Activated T-helper 1 cell treated with Interleukin-2 at 50 U/mL for 16 hours (primary cell): ENCODE data around the gene ZHX3.

ENCODE experiments used
- DNase-seq: peaks from one replicate; pipeline ENCODE4 v3.0.0-alpha.2; 2020; ENCODE audit warnings: low read depth

Gene ZHX3

GRCh38 chr20:41171736-41172295, 145.7 kb downstream of the ZHX3 start:
- DNase-seq: no peak

DNA sequence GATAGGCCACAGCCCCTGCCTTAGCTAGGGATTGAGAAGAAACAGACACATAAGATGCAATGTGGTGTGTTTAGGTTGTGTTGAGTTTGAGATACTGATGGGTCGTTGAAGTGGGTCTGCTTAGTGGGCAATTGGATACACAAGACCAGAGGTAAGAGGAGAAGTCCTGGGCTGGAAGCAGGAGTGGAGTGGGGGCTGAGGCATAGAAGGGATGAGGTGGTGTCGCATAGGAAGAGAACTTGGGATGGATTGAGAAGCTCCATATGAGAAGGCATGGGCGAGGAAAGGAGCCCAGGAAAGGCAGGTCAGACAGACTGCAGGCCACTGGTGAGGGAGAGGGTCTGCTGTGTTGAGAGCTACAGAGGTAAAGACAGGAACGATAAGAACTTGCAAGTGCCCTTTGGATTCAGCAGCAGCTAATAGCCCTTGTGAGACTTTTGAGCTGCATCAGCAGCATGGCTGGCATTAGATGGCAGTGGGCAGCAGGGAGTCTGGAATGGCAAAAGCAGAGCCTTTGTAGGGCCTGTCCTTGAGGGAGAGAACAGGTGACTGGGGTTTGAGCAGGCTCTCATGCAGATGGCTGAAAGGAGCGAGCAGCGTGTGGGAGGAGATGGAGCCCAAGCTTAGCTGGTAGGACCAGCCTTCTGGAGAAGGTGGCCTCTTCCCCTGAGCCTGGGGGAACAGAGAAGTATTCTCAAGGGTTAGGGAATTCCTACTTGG, 147.0 kb downstream of the ZHX3 start:
- no peak for DNase-seq

DNA sequence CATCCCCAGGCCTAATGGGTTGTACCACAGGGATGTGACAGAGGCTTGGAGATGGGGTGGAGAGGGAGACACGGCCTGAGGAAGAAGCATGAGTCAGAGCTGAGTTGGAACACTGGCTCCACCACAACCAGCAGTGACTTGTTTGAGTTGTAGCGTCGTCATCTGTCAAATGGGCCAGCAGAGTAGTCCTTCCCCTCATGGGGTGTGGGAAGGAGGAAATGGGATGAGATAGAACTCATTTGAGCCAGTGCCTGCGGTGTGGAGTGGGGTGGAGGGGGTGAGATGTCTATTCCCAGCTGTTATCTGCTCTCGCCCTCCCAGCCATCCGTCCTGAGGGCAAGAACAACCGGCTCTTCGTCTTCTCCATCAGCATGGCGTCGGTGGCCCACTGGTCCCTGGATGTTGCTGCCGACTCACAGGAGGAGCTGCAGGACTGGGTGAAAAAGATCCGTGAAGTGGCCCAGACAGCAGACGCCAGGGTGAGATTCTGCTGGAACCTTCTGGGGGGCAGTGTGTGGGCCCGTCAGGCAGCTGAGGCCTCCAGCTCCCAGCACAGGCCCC, 147.7 kb downstream of the ZHX3 start:
- no peak for DNase-seq

- DNase-seq: no peak
These were observed 148.3 kb downstream of the ZHX3 start for GRCh38 chr20:41169162-41169690.

DNA sequence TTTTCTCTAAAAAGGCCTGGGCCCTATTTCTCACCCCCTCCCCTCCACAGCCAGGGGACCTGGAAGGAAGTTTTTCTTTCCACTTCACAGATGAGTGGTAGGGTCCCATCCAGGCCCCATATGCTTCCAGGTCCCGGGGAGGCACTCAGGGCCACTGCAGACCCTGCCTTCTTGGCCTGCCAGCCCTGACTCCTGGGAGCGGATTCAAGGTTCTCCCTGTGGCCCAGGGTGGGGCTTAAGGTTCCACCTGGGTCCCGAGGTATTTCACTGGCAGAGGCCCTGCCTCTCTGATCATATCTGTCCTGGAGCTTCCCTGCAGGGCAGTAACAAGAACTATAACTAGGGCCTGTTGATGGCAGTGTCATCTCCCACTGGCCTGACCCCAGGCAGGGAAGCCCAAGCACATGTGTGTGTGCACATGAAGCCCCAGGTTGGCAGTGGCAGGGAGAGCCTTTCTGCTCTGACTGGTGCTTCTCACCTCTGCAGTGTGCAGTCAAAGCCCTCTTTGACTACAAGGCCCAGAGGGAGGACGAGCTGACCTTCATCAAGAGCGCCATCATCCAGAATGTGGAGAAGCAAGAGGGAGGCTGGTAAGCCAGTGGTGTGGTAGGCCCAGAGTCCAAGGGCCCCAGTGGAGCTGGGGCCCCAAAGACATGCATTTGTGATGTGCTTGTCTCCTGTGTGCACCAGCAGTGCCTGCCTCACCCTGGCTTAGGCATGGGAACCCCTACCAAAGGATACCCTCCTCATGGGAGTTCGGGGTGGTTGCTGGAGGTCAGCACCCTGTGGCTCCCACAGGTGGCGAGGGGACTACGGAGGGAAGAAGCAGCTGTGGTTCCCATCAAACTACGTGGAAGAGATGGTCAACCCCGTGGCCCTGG, 149.0 kb downstream of the ZHX3 start:
- DNase-seq: no peak

DNA sequence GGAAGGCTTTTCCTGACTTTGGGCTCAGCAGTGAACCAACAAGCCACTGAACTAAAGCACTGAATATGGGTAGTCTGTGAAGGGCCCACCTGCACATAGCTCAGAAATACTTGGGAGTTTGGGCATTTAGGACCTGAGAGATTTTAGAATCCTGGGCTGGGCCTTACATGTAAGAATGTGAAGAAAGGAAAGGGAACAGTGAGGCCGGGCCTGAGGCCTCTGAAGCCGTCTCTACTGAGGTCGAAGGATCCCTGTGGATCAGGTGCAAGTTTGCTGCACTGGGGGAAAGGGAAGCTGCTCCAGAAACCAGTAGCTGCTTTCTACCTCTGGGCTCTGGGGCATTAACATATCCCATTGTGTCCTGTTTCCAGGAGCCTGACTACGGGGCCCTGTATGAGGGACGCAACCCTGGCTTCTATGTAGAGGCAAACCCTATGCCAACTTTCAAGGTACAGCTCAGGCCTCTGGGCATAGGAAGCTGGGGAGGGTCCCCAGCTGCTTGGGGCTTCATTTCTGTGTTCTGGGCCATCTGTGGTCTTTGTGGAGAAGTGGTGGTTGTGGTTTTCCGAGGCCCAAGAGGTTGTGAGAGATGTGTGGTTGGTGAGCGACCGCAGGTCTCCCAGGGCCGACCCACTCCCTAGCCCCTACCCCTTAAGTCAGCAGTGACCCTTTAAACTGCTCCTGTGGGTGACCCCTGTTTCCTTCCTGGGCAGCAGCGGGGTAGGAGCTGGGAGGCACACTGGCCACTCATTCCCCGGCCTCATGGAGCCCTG, 149.9 kb downstream of the ZHX3 start:
- no peak for DNase-seq

- DNase-seq: no peak
These were observed 150.4 kb downstream of the ZHX3 start for GRCh38 chr20:41167118-41167470.

GRCh38 chr20:41166201-41167117, 151.1 kb downstream of the ZHX3 start:
- DNase-seq: no peak

DNA sequence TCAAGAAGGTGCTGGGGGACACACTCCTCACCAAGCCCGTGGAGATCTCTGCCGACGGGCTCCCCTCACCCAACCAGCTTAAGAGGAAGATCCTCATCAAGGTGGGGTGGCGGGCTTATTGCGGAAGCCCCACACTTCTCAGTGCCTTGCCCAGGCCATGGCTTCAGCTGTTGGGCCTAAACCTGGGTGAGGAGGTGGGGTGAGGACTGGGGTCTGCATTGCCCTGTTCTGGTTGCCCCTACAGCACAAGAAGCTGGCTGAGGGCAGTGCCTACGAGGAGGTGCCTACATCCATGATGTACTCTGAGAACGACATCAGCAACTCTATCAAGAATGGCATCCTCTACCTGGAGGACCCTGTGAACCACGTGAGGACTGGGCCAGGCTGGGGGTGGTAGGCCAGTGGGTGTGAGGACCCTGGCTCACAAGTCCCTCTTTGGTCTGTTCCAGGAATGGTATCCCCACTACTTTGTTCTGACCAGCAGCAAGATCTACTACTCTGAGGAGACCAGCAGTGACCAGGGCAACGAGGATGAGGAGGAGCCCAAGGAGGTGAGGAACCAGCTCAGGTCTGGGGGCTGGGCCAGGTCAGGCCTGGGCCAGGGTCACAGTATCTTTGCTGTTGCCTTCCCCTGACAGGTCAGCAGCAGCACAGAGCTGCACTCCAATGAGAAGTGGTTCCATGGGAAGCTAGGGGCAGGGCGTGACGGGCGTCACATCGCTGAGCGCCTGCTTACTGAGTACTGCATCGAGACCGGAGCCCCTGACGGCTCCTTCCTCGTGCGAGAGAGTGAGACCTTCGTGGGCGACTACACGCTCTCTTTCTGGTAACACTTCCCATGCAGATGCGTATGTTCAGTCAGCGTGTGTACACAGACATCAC, 152.3 kb downstream of the ZHX3 start:
- no peak for DNase-seq

- DNase-seq: no peak
These were observed 153.7 kb downstream of the ZHX3 start for GRCh38 chr20:41163821-41164220.

GRCh38 chr20:41162396-41162795, 155.1 kb downstream of the ZHX3 start:
- DNase-seq: no peak

DNA sequence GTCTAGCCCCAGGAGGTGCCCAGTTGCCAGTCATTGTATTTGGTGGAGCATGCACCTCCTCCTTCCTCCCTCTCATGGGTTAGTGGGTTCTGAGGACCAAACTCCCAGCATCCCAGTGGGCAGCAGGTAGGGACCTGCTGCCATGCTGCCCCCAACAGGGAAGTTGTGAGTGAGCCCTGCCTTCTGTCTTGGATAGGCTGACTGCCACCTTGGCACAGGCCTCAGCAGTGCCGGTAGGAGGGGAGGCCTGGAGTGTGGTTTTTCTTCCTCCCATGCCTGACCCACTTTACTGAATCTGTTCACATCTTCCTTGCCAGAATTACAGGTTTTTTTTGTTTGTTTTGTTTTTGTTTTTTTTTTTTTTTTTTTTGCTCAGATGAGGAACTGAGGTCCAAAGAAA, 155.6 kb downstream of the ZHX3 start:
- no peak for DNase-seq

- no peak for DNase-seq
These were observed 156.8 kb downstream of the ZHX3 start for GRCh38 chr20:41160686-41161085.

DNA sequence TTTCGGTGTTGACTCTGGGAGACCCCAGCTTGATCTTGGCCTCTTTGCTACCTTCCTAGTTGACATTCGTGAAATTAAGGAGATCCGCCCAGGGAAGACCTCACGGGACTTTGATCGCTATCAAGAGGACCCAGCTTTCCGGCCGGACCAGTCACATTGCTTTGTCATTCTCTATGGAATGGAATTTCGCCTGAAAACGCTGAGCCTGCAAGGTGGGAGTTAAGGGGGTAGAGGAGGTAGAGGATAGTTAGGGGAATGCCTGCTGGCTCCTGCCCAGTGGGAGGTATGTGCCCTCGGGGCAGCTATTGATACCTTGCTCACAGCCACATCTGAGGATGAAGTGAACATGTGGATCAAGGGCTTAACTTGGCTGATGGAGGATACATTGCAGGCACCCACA, 158.0 kb downstream of the ZHX3 start:
- DNase-seq: no peak

DNA sequence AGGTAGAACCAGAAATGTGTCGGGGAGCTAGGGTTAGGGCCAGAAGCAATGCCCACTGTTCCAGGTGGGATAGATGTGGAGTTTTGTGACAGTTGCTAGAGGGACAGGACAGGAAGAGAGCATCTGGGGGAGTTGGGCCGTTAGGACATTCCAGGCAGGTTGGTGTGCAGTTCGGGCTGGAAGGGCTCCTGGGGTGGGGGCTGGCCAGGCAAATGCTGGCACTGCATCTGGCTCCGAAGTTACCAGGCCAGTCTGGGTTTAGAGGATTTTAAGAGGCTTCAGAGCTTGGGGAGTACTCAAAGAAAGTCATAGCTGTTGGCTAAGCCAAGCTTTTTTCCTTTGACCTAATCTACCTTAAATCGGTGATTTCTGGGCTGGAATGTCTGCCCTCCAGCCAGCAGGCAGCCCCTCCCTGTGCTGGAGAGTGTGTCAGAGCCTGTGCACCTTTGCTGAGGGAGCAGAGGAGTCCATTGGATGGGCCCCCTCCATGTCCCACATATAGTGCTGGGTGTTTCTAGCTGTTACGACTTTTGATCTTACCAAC, 159.4 kb downstream of the ZHX3 start:
- no peak for DNase-seq

- no peak for DNase-seq
These were observed 162.3 kb downstream of the ZHX3 start for GRCh38 chr20:41155261-41155660.

DNA sequence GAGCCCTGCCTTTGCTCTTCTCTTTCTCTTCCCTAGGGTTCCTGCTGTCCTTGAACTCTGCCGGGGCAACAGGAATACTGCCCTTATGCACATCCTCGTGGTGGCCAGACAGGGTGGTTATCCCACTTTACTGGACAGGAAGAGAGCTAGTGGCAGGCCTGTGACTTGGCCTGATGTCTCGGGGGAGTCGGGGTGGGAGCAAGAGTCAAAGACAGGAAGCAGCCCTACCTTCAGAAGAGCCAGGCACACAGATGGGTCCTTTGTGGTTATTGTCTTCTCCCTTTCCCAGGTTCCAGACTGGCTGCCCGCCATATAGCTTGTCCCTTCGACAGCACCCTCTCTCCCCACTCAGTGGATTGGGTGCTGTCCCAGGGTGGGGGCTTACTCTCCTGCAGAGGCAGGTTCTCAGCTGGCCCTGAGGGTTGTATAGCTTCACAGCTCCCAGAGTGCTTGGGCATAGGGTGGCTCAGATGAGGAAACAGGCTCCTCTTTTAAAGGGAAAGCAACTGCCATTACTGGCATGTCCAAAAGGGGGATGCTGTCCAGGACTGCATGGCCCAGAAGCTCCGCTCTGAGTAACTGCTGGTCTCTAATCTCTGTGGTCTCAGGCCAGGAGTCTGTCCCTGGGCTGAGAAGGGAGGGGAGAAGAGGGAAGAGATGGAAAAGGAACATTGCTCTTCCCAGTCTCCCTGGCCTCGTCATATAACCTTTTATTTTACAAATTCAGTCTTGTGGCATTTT, 162.9 kb downstream of the ZHX3 start:
- DNase-seq: no peak

DNA sequence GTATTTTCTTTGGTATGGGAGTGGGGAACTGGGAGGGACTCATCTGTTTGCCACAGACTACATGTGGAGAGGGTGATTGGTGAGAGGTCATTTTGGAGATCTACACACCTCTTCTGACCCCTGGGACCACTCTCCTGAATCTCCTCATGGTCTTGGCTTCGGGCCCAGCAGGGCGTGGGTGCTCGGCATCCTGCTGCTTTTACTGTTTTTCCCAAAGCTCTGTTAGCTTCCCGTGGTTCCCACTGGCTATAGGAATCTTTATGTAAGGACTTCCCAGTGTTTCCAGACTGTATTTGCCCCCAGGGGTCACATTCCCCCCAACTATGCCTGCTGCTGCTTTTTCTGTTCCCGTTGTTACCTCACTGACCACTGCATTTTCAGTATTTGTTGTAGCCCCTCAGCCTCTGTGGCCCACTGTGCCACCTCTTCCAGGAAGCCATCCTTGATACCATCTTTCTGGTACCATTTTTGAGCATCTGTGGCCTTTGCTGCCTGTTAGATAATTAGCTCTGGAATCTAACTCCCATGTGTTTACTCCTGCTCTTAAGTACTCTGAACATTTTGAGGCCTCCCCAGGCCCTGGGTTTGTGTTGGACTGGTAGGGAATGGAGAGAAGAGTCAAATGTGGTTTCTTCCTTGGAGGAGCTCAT, 165.3 kb downstream of the ZHX3 start:
- DNase-seq: no peak
